ENCODE data around the gene CREB3L2.

The CREB3L2 gene

DNA sequence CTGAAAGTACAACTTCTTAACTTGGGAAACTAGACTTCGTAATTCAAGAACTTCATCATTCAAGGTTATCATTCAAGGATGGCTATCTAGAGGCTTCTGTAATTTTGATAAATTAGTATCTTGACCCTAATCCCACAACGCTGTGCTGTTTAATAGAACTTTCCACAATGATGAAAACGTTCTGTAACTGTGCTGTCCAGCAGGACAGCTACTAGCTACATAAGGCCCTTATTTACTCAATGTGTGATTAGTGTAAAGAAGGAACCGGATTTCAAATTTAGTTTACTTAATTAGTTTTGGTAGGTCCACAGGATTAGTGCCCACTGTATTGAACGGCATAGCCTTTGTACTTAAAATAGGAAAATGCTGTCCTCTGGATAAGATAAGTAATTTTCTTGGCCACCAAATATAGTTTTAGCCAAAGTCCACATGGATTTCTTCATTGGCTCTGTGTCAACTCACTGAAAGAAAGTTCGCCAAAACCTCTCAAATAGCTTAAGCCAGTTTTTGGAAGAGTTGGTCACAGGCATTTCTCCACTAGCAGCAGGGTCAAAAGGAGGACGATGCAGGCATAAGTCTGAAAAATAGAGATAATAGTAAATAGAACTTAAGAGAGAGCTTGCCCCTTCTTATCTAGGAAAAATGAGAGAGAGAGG lies 172.4 kb downstream of the CREB3L2 start:
- no peak for DNase-seq

DNA sequence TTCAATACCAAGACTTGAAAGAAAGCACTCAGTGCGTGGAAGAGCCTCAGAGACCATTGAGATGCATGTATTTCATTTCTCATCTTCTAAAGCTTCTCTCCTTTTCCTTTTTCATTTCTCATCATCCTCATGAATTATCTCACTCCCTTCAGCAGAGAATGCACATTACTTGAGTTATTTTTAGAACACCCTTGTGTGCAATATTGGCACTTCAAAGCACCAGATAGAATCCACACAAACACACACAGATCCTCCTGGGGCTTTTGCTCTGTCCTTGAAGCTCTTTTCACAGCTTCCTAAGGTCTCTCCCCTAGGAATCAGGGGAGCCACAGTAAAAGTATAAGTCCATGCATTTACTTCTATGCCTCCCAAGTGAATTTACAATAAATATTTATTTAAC lies 173.4 kb downstream of the CREB3L2 start:
- DNase-seq: no peak

DNA sequence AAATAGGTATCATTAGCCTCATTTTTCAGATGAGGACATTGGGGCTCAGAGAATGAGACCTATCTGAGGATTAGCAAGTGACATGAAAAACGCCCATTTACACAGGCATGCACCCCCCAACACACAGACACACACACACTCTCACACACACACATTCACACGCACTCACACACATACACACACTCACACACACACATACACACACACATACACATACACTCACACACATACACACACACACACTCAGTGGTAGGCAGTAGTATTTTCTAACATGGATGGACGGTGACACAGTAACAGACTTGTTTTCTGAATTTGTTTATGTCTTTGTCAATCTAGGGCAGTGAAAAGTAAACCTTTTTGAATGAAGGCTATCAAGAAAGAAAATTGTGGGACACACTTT lies 176.4 kb downstream of the CREB3L2 start:
- DNase-seq: no peak

Measured in NCI-H2107 (cell line).